ENCODE data around the gene SMARCAD1. TPM values are rescaled to one million over a fixed set of nuclear protein-coding genes. Genes with fewer than 3 reads are reported as not detected.

The SMARCAD1 gene
- total and polyA plus RNA-seq, 2 experiments from 2014 or later: 23.8 to 86.2 TPM

DNA sequence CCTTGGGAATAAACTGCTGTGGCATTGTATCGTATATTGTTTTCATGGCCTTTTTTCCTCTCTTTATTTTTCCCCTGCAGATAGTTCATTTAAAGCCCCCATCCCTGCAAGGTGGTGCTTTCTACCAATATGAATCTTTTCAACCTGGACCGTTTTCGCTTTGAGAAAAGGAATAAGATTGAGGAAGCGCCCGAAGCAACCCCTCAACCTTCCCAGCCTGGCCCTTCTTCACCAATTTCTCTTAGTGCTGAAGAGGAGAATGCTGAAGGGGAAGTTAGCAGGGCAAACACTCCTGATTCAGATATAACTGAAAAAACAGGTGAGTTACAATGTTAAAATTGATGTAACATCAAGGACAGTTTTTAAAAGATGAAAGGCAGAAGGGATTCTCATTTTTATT, 601 bp downstream of the SMARCAD1 start (continued):
- TF ChIP-seq, protein P1, sequence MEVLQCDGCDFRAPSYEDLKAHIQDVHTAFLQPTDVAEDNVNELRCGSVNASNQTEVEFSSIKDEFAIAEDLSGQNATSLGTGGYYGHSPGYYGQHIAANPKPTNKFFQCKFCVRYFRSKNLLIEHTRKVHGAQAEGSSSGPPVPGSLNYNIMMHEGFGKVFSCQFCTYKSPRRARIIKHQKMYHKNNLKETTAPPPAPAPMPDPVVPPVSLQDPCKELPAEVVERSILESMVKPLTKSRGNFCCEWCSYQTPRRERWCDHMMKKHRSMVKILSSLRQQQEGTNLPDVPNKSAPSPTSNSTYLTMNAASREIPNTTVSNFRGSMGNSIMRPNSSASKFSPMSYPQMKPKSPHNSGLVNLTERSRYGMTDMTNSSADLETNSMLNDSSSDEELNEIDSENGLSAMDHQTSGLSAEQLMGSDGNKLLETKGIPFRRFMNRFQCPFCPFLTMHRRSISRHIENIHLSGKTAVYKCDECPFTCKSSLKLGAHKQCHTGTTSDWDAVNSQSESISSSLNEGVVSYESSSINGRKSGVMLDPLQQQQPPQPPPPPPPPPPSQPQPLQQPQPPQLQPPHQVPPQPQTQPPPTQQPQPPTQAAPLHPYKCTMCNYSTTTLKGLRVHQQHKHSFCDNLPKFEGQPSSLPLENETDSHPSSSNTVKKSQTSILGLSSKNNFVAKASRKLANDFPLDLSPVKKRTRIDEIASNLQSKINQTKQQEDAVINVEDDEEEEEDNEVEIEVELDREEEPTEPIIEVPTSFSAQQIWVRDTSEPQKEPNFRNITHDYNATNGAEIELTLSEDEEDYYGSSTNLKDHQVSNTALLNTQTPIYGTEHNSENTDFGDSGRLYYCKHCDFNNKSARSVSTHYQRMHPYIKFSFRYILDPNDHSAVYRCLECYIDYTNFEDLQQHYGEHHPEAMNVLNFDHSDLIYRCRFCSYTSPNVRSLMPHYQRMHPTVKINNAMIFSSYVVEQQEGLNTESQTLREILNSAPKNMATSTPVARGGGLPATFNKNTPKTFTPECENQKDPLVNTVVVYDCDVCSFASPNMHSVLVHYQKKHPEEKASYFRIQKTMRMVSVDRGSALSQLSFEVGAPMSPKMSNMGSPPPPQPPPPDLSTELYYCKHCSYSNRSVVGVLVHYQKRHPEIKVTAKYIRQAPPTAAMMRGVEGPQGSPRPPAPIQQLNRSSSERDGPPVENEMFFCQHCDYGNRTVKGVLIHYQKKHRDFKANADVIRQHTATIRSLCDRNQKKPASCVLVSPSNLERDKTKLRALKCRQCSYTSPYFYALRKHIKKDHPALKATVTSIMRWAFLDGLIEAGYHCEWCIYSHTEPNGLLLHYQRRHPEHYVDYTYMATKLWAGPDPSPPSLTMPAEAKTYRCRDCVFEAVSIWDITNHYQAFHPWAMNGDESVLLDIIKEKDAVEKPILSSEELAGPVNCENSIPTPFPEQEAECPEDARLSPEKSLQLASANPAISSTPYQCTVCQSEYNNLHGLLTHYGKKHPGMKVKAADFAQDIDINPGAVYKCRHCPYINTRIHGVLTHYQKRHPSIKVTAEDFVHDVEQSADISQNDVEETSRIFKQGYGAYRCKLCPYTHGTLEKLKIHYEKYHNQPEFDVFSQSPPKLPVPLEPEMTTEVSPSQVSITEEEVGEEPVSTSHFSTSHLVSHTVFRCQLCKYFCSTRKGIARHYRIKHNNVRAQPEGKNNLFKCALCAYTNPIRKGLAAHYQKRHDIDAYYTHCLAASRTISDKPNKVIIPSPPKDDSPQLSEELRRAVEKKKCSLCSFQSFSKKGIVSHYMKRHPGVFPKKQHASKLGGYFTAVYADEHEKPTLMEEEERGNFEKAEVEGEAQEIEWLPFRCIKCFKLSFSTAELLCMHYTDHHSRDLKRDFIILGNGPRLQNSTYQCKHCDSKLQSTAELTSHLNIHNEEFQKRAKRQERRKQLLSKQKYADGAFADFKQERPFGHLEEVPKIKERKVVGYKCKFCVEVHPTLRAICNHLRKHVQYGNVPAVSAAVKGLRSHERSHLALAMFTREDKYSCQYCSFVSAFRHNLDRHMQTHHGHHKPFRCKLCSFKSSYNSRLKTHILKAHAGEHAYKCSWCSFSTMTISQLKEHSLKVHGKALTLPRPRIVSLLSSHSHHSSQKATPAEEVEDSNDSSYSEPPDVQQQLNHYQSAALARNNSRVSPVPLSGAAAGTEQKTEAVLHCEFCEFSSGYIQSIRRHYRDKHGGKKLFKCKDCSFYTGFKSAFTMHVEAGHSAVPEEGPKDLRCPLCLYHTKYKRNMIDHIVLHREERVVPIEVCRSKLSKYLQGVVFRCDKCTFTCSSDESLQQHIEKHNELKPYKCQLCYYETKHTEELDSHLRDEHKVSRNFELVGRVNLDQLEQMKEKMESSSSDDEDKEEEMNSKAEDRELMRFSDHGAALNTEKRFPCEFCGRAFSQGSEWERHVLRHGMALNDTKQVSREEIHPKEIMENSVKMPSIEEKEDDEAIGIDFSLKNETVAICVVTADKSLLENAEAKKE (CRISPR knock-in tag; IDR thresholded peaks at IDR 0.05): no peak
- TF ChIP-seq, protein P2, sequence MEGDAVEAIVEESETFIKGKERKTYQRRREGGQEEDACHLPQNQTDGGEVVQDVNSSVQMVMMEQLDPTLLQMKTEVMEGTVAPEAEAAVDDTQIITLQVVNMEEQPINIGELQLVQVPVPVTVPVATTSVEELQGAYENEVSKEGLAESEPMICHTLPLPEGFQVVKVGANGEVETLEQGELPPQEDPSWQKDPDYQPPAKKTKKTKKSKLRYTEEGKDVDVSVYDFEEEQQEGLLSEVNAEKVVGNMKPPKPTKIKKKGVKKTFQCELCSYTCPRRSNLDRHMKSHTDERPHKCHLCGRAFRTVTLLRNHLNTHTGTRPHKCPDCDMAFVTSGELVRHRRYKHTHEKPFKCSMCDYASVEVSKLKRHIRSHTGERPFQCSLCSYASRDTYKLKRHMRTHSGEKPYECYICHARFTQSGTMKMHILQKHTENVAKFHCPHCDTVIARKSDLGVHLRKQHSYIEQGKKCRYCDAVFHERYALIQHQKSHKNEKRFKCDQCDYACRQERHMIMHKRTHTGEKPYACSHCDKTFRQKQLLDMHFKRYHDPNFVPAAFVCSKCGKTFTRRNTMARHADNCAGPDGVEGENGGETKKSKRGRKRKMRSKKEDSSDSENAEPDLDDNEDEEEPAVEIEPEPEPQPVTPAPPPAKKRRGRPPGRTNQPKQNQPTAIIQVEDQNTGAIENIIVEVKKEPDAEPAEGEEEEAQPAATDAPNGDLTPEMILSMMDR (conservative IDR thresholded peaks at IDR 0.05; ENCODE audit: low read depth in 2 of 2): no peak

DNA sequence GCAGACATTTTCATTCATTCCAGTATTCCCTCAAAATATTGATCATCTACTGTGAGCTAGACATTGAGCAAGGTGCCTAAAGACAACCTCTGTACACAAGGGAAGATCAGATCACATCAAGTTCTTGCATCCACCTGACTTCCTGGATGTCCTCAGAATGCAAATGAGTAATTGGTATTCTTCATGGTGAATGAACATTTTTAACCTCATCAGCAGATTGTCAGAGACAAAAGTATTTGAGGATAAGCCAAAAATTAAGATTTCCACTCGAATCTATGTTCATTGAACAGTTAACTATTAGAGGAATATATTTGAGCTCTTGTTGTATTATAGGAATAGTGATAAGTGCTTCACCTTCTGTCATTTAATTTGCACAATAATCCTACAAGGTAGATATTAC, 1.3 kb downstream of the SMARCAD1 start:
- H3K27ac ChIP-seq (ENCODE audit: low read depth): no peak overlapping the region
- peaks cover 17% of the 10 kb centered on the region for H3K4me1 Mint-ChIP-seq
- peaks cover 6% of the 10 kb centered on the region; the same call in 1 of the 2 replicates for H4K20me1 ChIP-seq (replicated peaks; ENCODE audit: insufficient read depth)
- H3K9me2 ChIP-seq (ENCODE audit: insufficient read depth): no peaks in the 10 kb centered on the region
- ATAC-seq (no peak), DNase-seq (ENCODE audit: low spot score) (no peak)
- peak overlapping the region; percentile 100 for H3K27ac Mint-ChIP-seq
- H3K36me3 Mint-ChIP-seq (ENCODE audit: low read depth): peaks cover 59% of the 10 kb centered on the region
- peaks cover 3% of the 10 kb centered on the region for H3K27me3 Mint-ChIP-seq (ENCODE audit: insufficient read depth, low read depth, poor library complexity)
- H3K9me3 Mint-ChIP-seq: no peaks in the 10 kb centered on the region
- peak overlapping the region; percentile 48 for H3K4me3 ChIP-seq
- H3K27me3 ChIP-seq (ENCODE audit: insufficient read depth): no peaks in the 10 kb centered on the region
- peaks cover 19% of the 10 kb centered on the region for H3K36me3 ChIP-seq (ENCODE audit: insufficient read depth)
- no peaks in the 10 kb centered on the region for H3F3A ChIP-seq (replicated peaks; ENCODE audit: low read depth)
- H3K4me3 Mint-ChIP-seq: peak overlapping the region; percentile 100
- peaks cover 19% of the 10 kb centered on the region for H3K4me1 ChIP-seq (ENCODE audit: insufficient read depth)
- H3K4me2 ChIP-seq: peak overlapping the region; percentile 89
- H3K79me2 ChIP-seq (replicated peaks; ENCODE audit: insufficient read depth): peaks cover 60% of the 10 kb centered on the region
- no peak overlapping the region for H2AFZ ChIP-seq
- no peak for TF ChIP-seq CREB1 (CRISPR knock-in tag; IDR thresholded peaks at IDR 0.05; ENCODE audit: low read depth)
- TF ChIP-seq EZH2phosphoT487 (IDR thresholded peaks at IDR 0.05; ENCODE audit: unreplicated experiment): no peak
- no peak for TF ChIP-seq NANOG (IDR thresholded peaks at IDR 0.05; ENCODE audit: borderline replicate concordance)
- TF ChIP-seq, protein P1 (CRISPR knock-in tag; IDR thresholded peaks at IDR 0.05): no peak
- no peak for TF ChIP-seq EZH2 (IDR thresholded peaks at IDR 0.05; ENCODE audit: low read depth, unreplicated experiment)
- TF ChIP-seq JUNB (IDR thresholded peaks at IDR 0.05; ENCODE audit: unreplicated experiment): no peak

Measured in GM23338 (cell line).